Stomach (tissue), 4 donors: ENCODE data around the gene C9orf78.

ENCODE experiments used
- POLR2A ChIP-seq, 4 donors: fragments of 450-650 bp; IDR thresholded peaks; one replicate each; pipeline ENCODE4 v1.6.1; 2016; ENCODE audit warnings: antibody characterized with exemption in 4 of 4, control low read depth in 2 of 4, mild to moderate bottlenecking in 1 of 4, moderate library complexity in 1 of 4
- POLR2AphosphoS5 ChIP-seq, 3 donors: sonication (generic); formaldehyde crosslinking; IDR thresholded peaks; one replicate each; pipeline ENCODE4 v1.6.1; 2016; ENCODE audit warnings: antibody characterized with exemption in 3 of 3

GRCh38 chr9:129806061-129806460 lies 29.0 kb downstream of the C9orf78 start:
- TF ChIP-seq POLR2A (IDR thresholded peaks at IDR 0.05), result no peak
- peak in 2 of 3 donors; percentile 12 to 33 for TF ChIP-seq POLR2AphosphoS5 (IDR thresholded peaks at IDR 0.05)
